Prostate gland (tissue), 2 donors: ENCODE data around the gene MED16. TPM values are rescaled to one million over a fixed set of nuclear protein-coding genes. Genes with fewer than 3 reads are reported as not detected.
"Not testable (repeated sequence)": the region's sequence is repeated elsewhere in the genome, so short reads cannot be mapped to it uniquely, and the experiment has no call there.

Experiments used
- DNase-seq: peaks from one replicate; pipeline ENCODE4 v3.0.0-alpha.2; 2019; ENCODE audit warnings: low spot score
- H3K27ac ChIP-seq, 2 donors: fragments of 200-600 bp; sonication (generic); 2 replicates each; pipeline ENCODE4 v1.5.1; 2017 to 2019
- H3K27me3 ChIP-seq: fragments of 200-600 bp; sonication (generic); replicated peaks from 2 replicates; pipeline ENCODE4 v1.5.1; 2019; ENCODE audit not compliant: insufficient read depth
- H3K36me3 ChIP-seq, 2 donors: fragments of 200-600 bp; sonication (generic); 1 replicate in 1 of 2; 2 replicates in 1 of 2; pipeline versions ENCODE4 v1.5.1 to v1.8.1; 2017 to 2019
- H3K4me1 ChIP-seq: fragments of 200-600 bp; sonication (generic); replicated peaks from 2 replicates; pipeline ENCODE4 v1.5.1; 2019
- H3K4me3 ChIP-seq, 2 donors: fragments of 200-600 bp; sonication (generic); 2 replicates each; pipeline ENCODE4 v1.5.1; 2017 to 2019
- H3K9me3 ChIP-seq: fragments of 200-600 bp; sonication (generic); 2 replicates; pipeline ENCODE4 v1.5.1; 2017
- CTCF ChIP-seq, 4 experiments: fragments of 200-600 bp in 2 of 4; fragments of 450-650 bp in 2 of 4; sonication (generic) in 2 of 4; IDR thresholded peaks; 1 replicate in 3 of 4; 2 replicates in 1 of 4; pipeline ENCODE4 v1.5.1; 2016 to 2019; ENCODE audit warnings: antibody characterized with exemption in 4 of 4, mild to moderate bottlenecking in 2 of 4, moderate library complexity in 2 of 4
- POLR2A ChIP-seq: fragments of 450-650 bp; IDR thresholded peaks from one replicate; pipeline ENCODE4 v1.6.1; 2016; ENCODE audit warnings: antibody characterized with exemption, mild to moderate bottlenecking
- POLR2AphosphoS5 ChIP-seq: sonication (generic); formaldehyde crosslinking; IDR thresholded peaks from one replicate; pipeline ENCODE4 v1.6.1; 2017; ENCODE audit warnings: antibody characterized with exemption
- WGBS: methylation state at CpG from one replicate; pipeline ENCODE4 v1.1.5; 2018; 5-methylcytosine and 5-hydroxymethylcytosine counted together
- intact Hi-C: fragments of 100-400 bp; cut with DNase I; formaldehyde crosslinking; loops from one replicate; pipeline ENCODE4 v1.14.2; 2022
- total RNA-seq, 2 donors: library from RNA; depleted of rRNA; stranded (reverse); fragments of >200 nt; gene quantifications; one replicate each; pipeline ENCODE4 v1.1.0, GENCODE V29; 2016

The MED16 gene
- total RNA-seq, 2 donors from 2014 or later = 65.1 to 114 TPM

GRCh38 chr19:877992-878660 lies 14.9 kb downstream of the MED16 start:
- intact Hi-C loops, H3K27ac ChIP-seq, H3K9me3 ChIP-seq, H3K27me3 ChIP-seq, DNase-seq, H3K4me3 ChIP-seq, H3K4me1 ChIP-seq: not testable (repeated sequence)
- H3K36me3 ChIP-seq = peaks cover 12 to 18% of the 10 kb centered on the region in 2 donors
- WGBS = 84% methylated on average over 20 of the region's 23 CpGs

- no peak overlapping the region for H3K4me3 ChIP-seq
- no peaks in the 10 kb centered on the region for H3K9me3 ChIP-seq
- 88% methylated on average over 29 of the region's 29 CpGs for WGBS
- H3K36me3 ChIP-seq = peaks cover 8 to 18% of the 10 kb centered on the region in 2 donors
- no peak for TF ChIP-seq CTCF (IDR thresholded peaks at IDR 0.05)
- H3K4me1 ChIP-seq = no peaks in the 10 kb centered on the region
- DNase-seq = no peak
- no peak overlapping the region for H3K27ac ChIP-seq
- intact Hi-C loops = no loop called here
- no peaks in the 10 kb centered on the region for H3K27me3 ChIP-seq
Observed at GRCh38 chr19:876780-877314, 16.1 kb downstream of the MED16 start.

GRCh38 chr19:876089-876488 lies 16.9 kb downstream of the MED16 start:
- WGBS = 73% methylated on average over 18 of the region's 18 CpGs
- Histone ChIP-seq H3K9me3 (no peaks in the 10 kb centered on the region), H3K27me3 (no peaks in the 10 kb centered on the region), H3K4me3 (no peak overlapping the region), H3K27ac (no peak overlapping the region), H3K36me3 (peaks cover 8 to 12% of the 10 kb centered on the region in 2 donors), H3K4me1 (no peaks in the 10 kb centered on the region)
- TF ChIP-seq POLR2AphosphoS5 = no peak
- TF ChIP-seq POLR2A = no peak
- TF ChIP-seq CTCF (IDR thresholded peaks at IDR 0.05) = no peak
- DNase-seq = no peak
- intact Hi-C loops = no loop called here

GRCh38 chr19:875265-875879 lies 17.6 kb downstream of the MED16 start:
- Histone ChIP-seq H3K27ac (no peak overlapping the region), H3K9me3 (no peaks in the 10 kb centered on the region), H3K36me3 (peaks cover 8 to 10% of the 10 kb centered on the region in 2 donors), H3K4me3 (no peak overlapping the region), H3K4me1 (no peaks in the 10 kb centered on the region), H3K27me3 (no peaks in the 10 kb centered on the region)
- DNase-seq = no peak
- WGBS = 92% methylated on average over 28 of the region's 28 CpGs
- intact Hi-C loops = no loop called here
- TF ChIP-seq CTCF (IDR thresholded peaks at IDR 0.05) (no peak), POLR2AphosphoS5 (no peak), POLR2A (no peak)

GRCh38 chr19:873561-874041 lies 19.4 kb downstream of the MED16 start:
- Histone ChIP-seq H3K9me3 (no peaks in the 10 kb centered on the region), H3K27me3 (no peaks in the 10 kb centered on the region), H3K4me3 (no peak overlapping the region), H3K27ac (no peak overlapping the region), H3K4me1 (no peaks in the 10 kb centered on the region), H3K36me3 (peaks cover 0 to 2% of the 10 kb centered on the region in 2 donors)
- intact Hi-C loops = no loop called here
- TF ChIP-seq POLR2AphosphoS5 (no peak), POLR2A (no peak), CTCF (IDR thresholded peaks at IDR 0.05) (no peak)
- no peak for DNase-seq
- WGBS = 95% methylated on average over 22 of the region's 22 CpGs
